ENCODE data around the gene DAB2. TPM values are rescaled to one million over a fixed set of nuclear protein-coding genes. Genes with fewer than 3 reads are reported as not detected.

DAB2 gene
- total and polyA plus RNA-seq, 2 donors: 17.7 to 28.1 TPM

DNA sequence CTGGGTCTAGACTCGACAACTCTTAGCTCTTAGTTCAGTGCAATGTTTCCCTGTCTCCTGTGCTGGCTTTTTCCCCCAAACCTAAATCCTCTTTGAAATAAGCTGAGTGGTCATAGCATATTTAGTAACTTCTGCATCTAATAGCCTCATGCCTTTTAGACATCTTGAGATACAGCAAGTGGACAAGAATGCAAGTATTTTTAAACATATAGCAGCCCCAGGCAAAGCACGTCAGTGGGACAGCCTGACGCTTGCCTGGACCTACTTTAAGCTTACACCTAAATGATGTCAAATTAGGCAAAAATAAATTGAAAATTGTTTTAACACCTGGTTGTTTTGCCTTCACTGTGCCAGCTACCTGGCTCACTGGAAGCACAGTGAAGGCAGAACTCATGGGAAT is 68.5 kb downstream of the DAB2 start:
- Histone ChIP-seq H3K27me3 (ENCODE audit: control insufficient read depth in 2 of 2, insufficient read depth in 1 of 2, low read length in 1 of 2) (no peaks in the 10 kb centered on the region), H3K27ac (ENCODE audit: low read depth in 1 of 2, low read length in 1 of 2) (no peak overlapping the region), H3K4me3 (ENCODE audit: low read length in 2 of 2) (no peak overlapping the region), H3K9me3 (ENCODE audit: control insufficient read depth in 2 of 2, insufficient read depth in 1 of 2, low read length in 1 of 2) (no peaks in the 10 kb centered on the region), H3K4me1 (ENCODE audit: control insufficient read depth in 2 of 2, insufficient read depth in 2 of 2, low read length in 2 of 2) (no peaks in the 10 kb centered on the region), H3K36me3 (ENCODE audit: control insufficient read depth in 2 of 2, insufficient read depth in 2 of 2, low read length in 1 of 2) (no peaks in the 10 kb centered on the region)
- WGBS: 95% methylated on average over 3 of the region's 3 CpGs
- no peak for DNase-seq (ENCODE audit: low read depth in 6 of 9, low spot score in 9 of 9)

DNA sequence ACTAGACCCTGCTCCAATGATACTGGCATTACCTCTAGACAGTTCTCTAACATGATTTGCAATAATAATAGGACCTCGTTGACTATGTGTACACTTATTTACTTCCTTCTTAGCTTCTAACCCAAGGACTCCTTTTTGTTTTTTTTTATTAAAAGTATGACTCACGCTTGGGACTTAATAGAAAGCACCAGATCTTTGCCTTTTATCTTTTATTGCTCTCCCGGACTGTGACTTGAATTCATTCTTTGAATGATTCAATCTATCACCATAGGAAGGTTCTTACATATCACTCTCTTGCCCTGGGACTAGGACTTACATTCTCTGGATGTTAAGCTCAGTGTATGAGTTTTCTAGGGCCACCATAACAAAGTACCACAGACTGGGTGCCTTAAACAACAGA is 69.5 kb downstream of the DAB2 start:
- Histone ChIP-seq H3K9me3 (ENCODE audit: control insufficient read depth in 2 of 2, insufficient read depth in 1 of 2, low read length in 1 of 2) (peaks cover 0 to 9% of the 10 kb centered on the region in 2 donors), H3K4me3 (ENCODE audit: low read length in 2 of 2) (no peak overlapping the region), H3K27ac (ENCODE audit: low read depth in 1 of 2, low read length in 1 of 2) (no peak overlapping the region), H3K4me1 (ENCODE audit: control insufficient read depth in 2 of 2, insufficient read depth in 2 of 2, low read length in 2 of 2) (no peaks in the 10 kb centered on the region), H3K36me3 (ENCODE audit: control insufficient read depth in 2 of 2, insufficient read depth in 2 of 2, low read length in 1 of 2) (no peaks in the 10 kb centered on the region), H3K27me3 (ENCODE audit: control insufficient read depth in 2 of 2, insufficient read depth in 1 of 2, low read length in 1 of 2) (no peaks in the 10 kb centered on the region)
- WGBS: 55% methylated on average over 3 of the region's 3 CpGs
- no peak for DNase-seq (ENCODE audit: low read depth in 6 of 9, low spot score in 9 of 9)

DNA sequence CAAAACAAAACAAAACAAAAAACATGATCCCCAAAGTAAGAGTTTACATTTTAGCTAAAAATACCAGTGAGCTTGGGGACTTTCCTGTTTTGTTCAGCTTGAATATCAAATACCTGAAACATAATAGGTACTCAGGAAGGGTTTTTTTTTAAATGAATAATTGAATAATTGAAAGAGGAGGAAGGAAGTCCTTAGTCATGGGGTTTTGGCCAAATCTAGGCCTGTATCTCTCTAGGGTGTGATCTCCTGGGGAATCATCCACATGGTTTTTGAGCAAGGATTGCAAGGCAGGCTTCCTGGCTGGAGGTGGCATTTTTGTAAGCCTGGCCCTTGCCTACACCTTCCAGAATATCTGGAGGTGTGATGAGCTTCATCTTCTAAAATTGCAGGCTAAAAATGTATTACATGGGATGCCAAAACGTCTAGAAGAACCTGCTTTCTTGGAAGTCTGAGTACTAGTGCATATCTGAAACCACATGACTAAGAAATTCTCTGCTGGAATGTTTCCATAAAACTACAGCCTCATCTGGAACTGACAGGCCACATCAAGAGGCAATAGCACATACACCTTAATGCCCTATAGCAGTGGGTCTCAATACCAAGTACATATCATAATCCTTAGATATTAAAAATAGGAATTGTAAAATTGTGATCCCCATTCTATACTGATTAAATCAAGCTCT is 70.9 kb downstream of the DAB2 start:
- Histone ChIP-seq H3K4me1 (ENCODE audit: control insufficient read depth in 2 of 2, insufficient read depth in 2 of 2, low read length in 2 of 2) (no peaks in the 10 kb centered on the region), H3K9me3 (ENCODE audit: control insufficient read depth in 2 of 2, insufficient read depth in 1 of 2, low read length in 1 of 2) (peaks cover 0 to 9% of the 10 kb centered on the region in 2 donors), H3K4me3 (ENCODE audit: low read length in 2 of 2) (no peak overlapping the region), H3K27ac (ENCODE audit: low read depth in 1 of 2, low read length in 1 of 2) (peak overlapping the region in 1 of 2 donors; percentile 63), H3K36me3 (ENCODE audit: control insufficient read depth in 2 of 2, insufficient read depth in 2 of 2, low read length in 1 of 2) (no peaks in the 10 kb centered on the region), H3K27me3 (ENCODE audit: control insufficient read depth in 2 of 2, insufficient read depth in 1 of 2, low read length in 1 of 2) (no peaks in the 10 kb centered on the region)
- WGBS: 81% methylated on average over 1 of the region's 1 CpG
- DNase-seq (ENCODE audit: low read depth in 6 of 9, low spot score in 9 of 9): no peak

DNA sequence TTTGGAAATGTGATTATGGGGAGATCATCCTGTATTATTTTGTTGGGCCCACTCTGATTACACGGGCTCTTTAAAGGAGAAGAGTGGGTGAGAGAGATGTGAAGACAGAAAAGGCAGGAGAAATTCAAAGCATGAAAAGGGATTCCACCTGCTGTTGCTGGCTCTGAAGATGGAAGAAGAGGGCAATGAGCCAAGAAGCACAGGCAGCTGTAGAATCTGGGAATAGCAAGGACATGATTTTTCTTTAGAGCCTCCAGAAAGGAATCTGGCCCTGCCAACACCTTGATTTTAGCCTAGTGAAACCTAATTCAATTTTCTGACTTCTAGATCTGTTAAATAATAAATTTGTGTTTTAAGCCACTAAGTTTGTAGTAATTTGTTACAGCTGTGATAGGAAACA is 71.8 kb downstream of the DAB2 start:
- H3K4me3 ChIP-seq (ENCODE audit: low read length in 2 of 2): no peak overlapping the region
- H3K36me3 ChIP-seq (ENCODE audit: control insufficient read depth in 2 of 2, insufficient read depth in 2 of 2, low read length in 1 of 2): no peaks in the 10 kb centered on the region
- no peaks in the 10 kb centered on the region for H3K4me1 ChIP-seq (ENCODE audit: control insufficient read depth in 2 of 2, insufficient read depth in 2 of 2, low read length in 2 of 2)
- no peaks in the 10 kb centered on the region for H3K27me3 ChIP-seq (ENCODE audit: control insufficient read depth in 2 of 2, insufficient read depth in 1 of 2, low read length in 1 of 2)
- peak overlapping the region in 1 of 2 donors; percentile 73 for H3K27ac ChIP-seq (ENCODE audit: low read depth in 1 of 2, low read length in 1 of 2)
- 93% methylated on average over 1 of the region's 1 CpG for WGBS
- peak in 1 of 9 donors; percentile 8 for DNase-seq (ENCODE audit: low read depth in 6 of 9, low spot score in 9 of 9)
- H3K9me3 ChIP-seq (ENCODE audit: control insufficient read depth in 2 of 2, insufficient read depth in 1 of 2, low read length in 1 of 2): peaks cover 0 to 9% of the 10 kb centered on the region in 2 donors

DNA sequence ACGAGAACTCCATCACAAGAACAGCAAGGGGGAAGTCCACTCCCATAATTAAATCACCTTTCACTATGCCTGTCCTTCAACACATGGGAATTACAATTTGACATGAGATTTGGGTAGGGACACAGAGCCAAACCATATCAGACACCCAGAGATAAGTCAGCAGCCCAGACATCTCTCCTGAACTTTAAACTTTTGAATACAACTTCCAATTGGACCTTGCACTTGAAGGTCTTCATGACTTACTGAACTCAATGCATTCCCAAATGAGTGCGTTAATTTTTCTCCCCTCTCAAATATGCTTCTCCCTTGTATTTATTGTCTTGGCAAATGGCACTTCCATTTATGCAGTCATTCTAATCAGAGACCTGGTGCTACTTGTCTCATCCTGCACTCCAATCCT is 72.6 kb downstream of the DAB2 start:
- Histone ChIP-seq H3K4me1 (ENCODE audit: control insufficient read depth in 2 of 2, insufficient read depth in 2 of 2, low read length in 2 of 2) (no peaks in the 10 kb centered on the region), H3K27ac (ENCODE audit: low read depth in 1 of 2, low read length in 1 of 2) (peak overlapping the region in 1 of 2 donors; percentile 8), H3K27me3 (ENCODE audit: control insufficient read depth in 2 of 2, insufficient read depth in 1 of 2, low read length in 1 of 2) (no peaks in the 10 kb centered on the region), H3K36me3 (ENCODE audit: control insufficient read depth in 2 of 2, insufficient read depth in 2 of 2, low read length in 1 of 2) (no peaks in the 10 kb centered on the region), H3K9me3 (ENCODE audit: control insufficient read depth in 2 of 2, insufficient read depth in 1 of 2, low read length in 1 of 2) (peaks cover 0 to 9% of the 10 kb centered on the region in 2 donors), H3K4me3 (ENCODE audit: low read length in 2 of 2) (no peak overlapping the region)
- WGBS: 96% methylated on average over 2 of the region's 2 CpGs
- DNase-seq (ENCODE audit: low read depth in 6 of 9, low spot score in 9 of 9): no peak

DNA sequence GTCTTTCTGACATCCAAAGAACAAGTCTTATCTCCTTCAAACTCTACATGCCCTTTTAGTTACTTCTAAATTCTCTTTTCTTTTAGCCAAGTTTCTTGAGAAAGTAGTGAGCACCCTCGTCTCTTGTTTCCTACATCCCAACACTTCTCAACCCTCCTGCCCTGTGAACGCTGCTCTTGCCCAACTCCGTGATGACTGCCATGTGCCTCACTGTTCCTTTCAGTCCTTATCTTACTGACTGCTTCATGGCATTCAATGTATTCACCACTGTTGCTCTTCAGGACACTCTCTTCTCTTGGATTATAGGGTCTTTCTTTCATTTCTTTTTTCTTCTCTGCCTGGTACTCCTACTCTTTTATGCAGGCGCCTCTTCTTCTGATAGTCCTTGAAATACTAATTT is 75.3 kb downstream of the DAB2 start:
- Histone ChIP-seq H3K36me3 (ENCODE audit: control insufficient read depth in 2 of 2, insufficient read depth in 2 of 2, low read length in 1 of 2) (no peaks in the 10 kb centered on the region), H3K27ac (ENCODE audit: low read depth in 1 of 2, low read length in 1 of 2) (no peak overlapping the region), H3K9me3 (ENCODE audit: control insufficient read depth in 2 of 2, insufficient read depth in 1 of 2, low read length in 1 of 2) (peaks cover 0 to 9% of the 10 kb centered on the region in 2 donors), H3K4me3 (ENCODE audit: low read length in 2 of 2) (no peak overlapping the region), H3K4me1 (ENCODE audit: control insufficient read depth in 2 of 2, insufficient read depth in 2 of 2, low read length in 2 of 2) (no peaks in the 10 kb centered on the region), H3K27me3 (ENCODE audit: control insufficient read depth in 2 of 2, insufficient read depth in 1 of 2, low read length in 1 of 2) (no peaks in the 10 kb centered on the region)
- DNase-seq (ENCODE audit: low read depth in 6 of 9, low spot score in 9 of 9): no peak
- 96% methylated on average over 4 of the region's 4 CpGs for WGBS

DNA sequence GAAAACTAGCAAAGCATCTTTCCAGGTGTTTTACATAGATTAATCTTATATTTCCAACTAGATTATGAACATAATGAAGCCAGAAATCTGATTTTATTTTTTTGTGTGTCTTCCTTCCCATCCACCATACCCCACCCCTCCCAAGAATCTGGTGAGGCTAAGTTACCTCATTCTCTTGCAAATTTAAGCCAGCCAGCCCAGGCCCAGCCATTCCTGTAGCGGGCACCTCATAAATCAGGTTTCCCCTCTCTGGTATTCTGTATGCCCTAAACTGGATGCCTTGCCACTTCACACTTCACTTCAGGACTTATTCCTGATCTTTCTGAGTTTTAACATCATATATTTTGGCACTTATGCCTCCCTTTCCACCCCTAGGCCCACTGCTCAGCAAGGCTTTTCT is 82.3 kb downstream of the DAB2 start:
- no peaks in the 10 kb centered on the region for H3K36me3 ChIP-seq (ENCODE audit: control insufficient read depth in 2 of 2, insufficient read depth in 2 of 2, low read length in 1 of 2)
- H3K4me1 ChIP-seq (ENCODE audit: control insufficient read depth in 2 of 2, insufficient read depth in 2 of 2, low read length in 2 of 2): peaks cover 0 to 2% of the 10 kb centered on the region in 2 donors
- no peak for DNase-seq (ENCODE audit: low read depth in 6 of 9, low spot score in 9 of 9)
- 100% methylated on average over 1 of the region's 1 CpG for WGBS
- no peak overlapping the region for H3K27ac ChIP-seq (ENCODE audit: low read depth in 1 of 2, low read length in 1 of 2)
- peaks cover 0 to 2% of the 10 kb centered on the region in 2 donors for H3K9me3 ChIP-seq (ENCODE audit: control insufficient read depth in 2 of 2, insufficient read depth in 1 of 2, low read length in 1 of 2)
- no peaks in the 10 kb centered on the region for H3K27me3 ChIP-seq (ENCODE audit: control insufficient read depth in 2 of 2, insufficient read depth in 1 of 2, low read length in 1 of 2)
- no peak overlapping the region for H3K4me3 ChIP-seq (ENCODE audit: low read length in 2 of 2)

DNA sequence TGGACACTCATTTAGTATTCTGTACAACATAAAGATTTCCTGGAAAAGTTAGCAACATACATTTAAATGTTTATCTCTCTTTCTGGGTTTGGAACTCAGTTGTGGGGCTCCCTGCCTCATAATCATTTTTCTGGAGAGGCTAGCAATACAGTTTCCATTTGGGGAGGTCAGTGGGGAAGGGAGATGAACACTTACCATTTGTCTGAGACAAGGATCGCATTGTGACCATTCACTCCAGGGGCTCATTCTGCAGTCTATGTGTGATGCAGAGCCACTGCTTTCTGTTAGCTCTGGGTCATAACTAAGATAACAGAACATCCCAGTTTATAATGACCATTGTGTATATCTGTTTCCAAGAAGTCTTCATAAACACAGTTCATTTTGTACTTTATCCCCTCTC is 82.9 kb downstream of the DAB2 start:
- H3K4me3 ChIP-seq (ENCODE audit: low read length in 2 of 2): no peak overlapping the region
- no peak overlapping the region for H3K27ac ChIP-seq (ENCODE audit: low read depth in 1 of 2, low read length in 1 of 2)
- no peaks in the 10 kb centered on the region for H3K27me3 ChIP-seq (ENCODE audit: control insufficient read depth in 2 of 2, insufficient read depth in 1 of 2, low read length in 1 of 2)
- WGBS: 99% methylated on average over 1 of the region's 1 CpG
- peaks cover 0 to 2% of the 10 kb centered on the region in 2 donors for H3K4me1 ChIP-seq (ENCODE audit: control insufficient read depth in 2 of 2, insufficient read depth in 2 of 2, low read length in 2 of 2)
- no peak for DNase-seq (ENCODE audit: low read depth in 6 of 9, low spot score in 9 of 9)
- H3K9me3 ChIP-seq (ENCODE audit: control insufficient read depth in 2 of 2, insufficient read depth in 1 of 2, low read length in 1 of 2): peaks cover 0 to 2% of the 10 kb centered on the region in 2 donors
- H3K36me3 ChIP-seq (ENCODE audit: control insufficient read depth in 2 of 2, insufficient read depth in 2 of 2, low read length in 1 of 2): no peaks in the 10 kb centered on the region

DNA sequence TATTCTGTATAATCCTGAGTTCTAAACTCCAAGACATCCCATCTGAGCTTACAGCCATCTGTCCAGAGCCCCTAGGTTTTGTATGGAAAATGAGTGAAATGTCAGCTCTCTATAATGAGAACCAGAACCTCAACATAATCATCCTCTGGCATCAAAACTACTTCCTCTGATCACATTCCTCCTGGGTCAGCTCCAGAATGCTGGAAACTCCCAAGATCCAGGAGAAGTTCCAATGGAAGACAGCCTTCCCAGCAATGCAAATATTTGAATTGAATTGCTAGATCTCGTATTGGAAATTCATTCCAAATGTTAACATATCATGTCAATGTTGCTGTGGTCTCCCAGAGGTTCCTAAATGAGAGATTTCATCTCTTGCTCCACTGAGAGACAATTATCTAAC is 84.3 kb downstream of the DAB2 start:
- no peak for DNase-seq (ENCODE audit: low read depth in 6 of 9, low spot score in 9 of 9)
- Histone ChIP-seq H3K4me1 (ENCODE audit: control insufficient read depth in 2 of 2, insufficient read depth in 2 of 2, low read length in 2 of 2) (peaks cover 0 to 2% of the 10 kb centered on the region in 2 donors), H3K4me3 (ENCODE audit: low read length in 2 of 2) (no peak overlapping the region), H3K27me3 (ENCODE audit: control insufficient read depth in 2 of 2, insufficient read depth in 1 of 2, low read length in 1 of 2) (no peaks in the 10 kb centered on the region), H3K36me3 (ENCODE audit: control insufficient read depth in 2 of 2, insufficient read depth in 2 of 2, low read length in 1 of 2) (no peaks in the 10 kb centered on the region), H3K27ac (ENCODE audit: low read depth in 1 of 2, low read length in 1 of 2) (no peak overlapping the region), H3K9me3 (ENCODE audit: control insufficient read depth in 2 of 2, insufficient read depth in 1 of 2, low read length in 1 of 2) (peaks cover 0 to 2% of the 10 kb centered on the region in 2 donors)
- WGBS: 90% methylated on average over 1 of the region's 1 CpG

Measured in thymus (tissue), 11 donors.